T-helper 1 cell treated with Interleukin-12 subunit alpha and Interleukin-12 subunit beta and Interleukin-4 antibody, amounts not matched to agents 30 ng/mL and 1 ng/mL, for 36 hours (primary cell): Measurements from ENCODE around the gene SERPINC1. TPM values are rescaled to one million over a fixed set of nuclear protein-coding genes. Genes with fewer than 3 reads are reported as not detected.
"Not testable (repeated sequence)": the region's sequence is repeated elsewhere in the genome, so short reads cannot be mapped to it uniquely, and the experiment has no call there.

Source experiments
- intact Hi-C: fragments of 100-400 bp; cut with micrococcal nuclease; formaldehyde crosslinking; loops from one replicate; pipeline ENCODE4 v1.15.1; 2024
- total RNA-seq: library from RNA; stranded (reverse); gene quantifications from 2 replicates; pipeline ENCODE4 v1.2.3, GENCODE V29; 2022

SERPINC1 gene
- total RNA-seq, 1 donor from 2014 or later, result not detected

DNA sequence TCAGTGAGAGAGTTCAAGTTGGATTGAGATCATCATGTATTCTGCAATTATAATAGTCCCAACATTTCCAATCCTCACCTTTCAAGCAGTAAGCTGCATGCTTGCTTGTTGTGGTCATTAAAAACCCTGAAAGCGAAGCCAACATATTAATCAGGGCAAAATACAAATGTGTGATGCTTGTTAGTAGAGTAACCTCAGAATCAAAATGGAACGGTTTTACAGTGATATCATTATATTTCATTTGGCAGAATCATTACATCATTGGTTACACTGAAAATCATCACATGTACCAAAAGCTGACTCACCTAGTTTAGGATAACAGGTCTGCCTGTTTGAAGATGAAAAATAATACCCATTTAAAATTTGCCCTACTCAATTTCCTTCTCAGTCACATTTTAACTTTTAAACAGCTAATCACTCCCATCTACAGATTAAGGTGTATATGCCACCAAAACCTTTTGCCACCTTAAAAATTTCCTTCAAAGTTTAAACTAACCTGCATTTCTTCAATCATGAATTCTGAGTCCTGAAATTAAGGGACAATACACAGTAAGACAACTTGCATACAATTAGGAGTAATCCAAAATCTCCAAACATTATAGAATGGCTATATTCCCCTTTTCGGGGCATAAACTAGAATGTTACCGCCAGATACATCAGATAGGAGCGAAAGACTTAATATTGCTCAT is 52.8 kb downstream of the SERPINC1 start:
- intact Hi-C loops, result no loop called here

DNA sequence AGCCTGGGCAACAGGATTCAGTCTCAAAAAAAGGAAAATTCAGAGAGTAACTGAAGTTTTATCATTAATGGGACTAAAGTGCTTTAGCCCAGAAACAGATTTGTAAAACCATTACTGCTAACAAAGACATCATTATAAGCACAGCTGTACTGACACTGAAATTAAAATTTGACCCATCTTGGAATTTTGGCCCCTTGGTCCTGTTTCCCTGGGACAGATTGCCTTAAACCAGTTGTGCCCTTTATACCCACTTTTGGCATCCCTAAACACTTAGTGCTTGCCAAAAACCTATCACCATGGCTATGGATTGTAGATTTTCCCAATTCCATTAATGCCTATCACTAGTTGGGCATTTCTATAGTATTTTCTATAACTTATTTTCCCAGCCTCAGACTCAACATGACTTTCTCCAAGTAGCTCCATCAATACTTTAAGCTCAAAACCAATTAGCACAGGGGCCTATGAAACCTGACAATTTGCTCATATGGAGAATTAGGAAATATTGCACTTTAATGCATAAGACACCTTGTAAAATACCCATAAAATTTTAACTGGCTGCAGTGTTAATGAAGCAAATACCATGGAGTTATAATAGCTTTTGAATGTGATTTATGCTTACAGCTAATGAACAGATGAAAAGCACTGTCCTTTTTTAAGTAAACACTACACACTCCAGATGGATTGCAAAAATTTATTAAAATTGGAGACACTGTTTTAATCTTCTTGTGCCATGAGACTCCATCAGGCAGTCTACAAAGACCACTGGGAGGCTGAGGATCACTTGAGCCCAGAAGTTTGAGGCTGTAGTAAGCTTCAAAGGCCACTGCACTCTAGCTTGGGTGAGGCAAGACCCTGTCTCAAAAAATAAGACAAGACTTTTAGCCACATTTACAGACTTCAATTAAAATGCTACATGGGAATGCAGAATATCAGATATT is 53.6 kb downstream of the SERPINC1 start:
- intact Hi-C loops, result no loop called here

DNA sequence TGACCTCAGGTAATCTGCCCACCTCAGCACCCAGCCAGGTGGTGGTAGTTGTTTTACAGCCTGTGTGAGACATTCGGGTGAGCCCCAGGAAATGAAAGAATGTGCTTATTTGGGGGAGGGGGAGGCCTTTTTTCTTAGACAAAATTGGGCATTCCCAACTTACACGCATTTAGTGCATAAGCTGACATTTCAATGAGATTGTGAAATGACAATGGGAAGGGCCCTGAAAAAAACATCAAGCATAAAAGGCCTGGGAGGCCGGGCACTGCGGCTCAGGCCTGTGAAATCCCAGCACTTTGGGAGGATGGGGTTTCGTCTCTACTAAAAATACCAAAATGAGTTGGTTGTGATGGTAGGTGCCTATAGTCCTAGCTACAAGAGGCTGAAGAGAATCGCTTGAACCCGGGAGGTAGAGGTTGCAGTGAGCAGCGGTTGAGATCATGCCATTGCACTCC is 54.3 kb downstream of the SERPINC1 start:
- intact Hi-C loops, result no loop called here

DNA sequence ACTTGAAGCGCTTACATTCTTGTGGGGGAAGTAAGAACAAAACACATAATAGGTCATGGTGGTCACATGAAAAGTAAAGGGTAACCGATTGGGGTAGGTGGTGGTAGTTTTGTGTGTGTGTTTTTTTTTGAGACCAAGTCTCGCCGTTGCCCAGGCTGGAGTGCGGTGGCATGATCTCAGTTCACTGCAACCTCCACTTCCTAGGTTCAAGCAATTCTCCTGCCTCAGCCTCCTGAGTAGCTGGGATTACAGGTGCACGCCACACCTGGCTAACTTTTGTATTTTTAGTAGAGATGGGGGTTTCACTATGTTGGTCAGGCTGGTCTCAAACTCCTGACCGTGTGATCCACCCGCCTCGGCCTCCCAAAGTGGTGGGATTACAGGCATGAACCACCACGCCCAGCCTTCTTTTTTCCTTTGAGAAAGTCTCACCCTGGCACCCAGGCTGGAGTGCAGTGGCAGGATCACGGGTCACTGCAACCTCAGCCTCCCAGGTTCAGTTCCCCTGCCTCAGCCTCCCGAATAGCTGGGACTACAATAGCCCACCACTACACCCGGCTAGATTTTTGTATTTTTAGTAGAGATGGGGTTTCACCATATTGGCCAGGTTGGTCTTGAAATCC is 54.9 kb downstream of the SERPINC1 start:
- intact Hi-C loops, result not testable (repeated sequence)

DNA sequence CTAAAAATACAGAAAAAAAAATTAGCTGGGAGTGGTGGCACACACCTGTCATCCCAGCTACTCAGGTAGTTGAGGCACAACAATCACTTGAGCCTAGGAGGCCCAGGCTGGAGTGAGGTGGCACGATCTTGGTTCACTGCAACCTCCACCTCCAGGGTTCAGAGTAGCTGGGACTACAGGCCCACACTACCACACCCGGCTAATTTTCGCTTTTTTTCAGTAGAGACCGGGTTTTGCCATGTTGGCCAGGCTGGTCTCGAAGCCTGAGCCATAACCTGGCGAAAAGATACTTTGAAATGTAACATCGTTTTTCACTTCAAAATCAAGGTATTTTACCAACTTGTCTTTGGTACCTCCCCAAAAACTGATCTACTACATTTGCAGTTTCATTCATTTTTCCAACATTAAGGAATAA is 55.4 kb downstream of the SERPINC1 start:
- intact Hi-C loops, result no loop called here

DNA sequence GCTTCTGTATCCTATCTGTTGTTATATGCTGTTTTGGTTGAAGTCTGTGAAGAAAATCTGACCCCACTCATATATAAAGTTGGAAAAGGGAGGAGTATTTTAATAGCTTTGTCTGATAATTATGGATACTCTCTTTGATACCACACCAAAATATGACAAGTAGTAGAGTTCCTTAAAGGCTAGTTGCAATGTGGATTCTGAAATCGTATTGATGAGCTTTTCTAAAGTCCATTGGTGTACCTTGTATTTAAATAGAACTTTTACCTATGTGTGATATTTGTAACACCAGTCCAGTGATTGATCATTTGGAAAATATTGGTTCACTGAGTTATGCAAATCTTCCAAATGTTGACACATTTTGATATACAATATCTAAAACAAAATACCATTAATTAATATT is 57.1 kb downstream of the SERPINC1 start:
- intact Hi-C loops, result no loop called here

DNA sequence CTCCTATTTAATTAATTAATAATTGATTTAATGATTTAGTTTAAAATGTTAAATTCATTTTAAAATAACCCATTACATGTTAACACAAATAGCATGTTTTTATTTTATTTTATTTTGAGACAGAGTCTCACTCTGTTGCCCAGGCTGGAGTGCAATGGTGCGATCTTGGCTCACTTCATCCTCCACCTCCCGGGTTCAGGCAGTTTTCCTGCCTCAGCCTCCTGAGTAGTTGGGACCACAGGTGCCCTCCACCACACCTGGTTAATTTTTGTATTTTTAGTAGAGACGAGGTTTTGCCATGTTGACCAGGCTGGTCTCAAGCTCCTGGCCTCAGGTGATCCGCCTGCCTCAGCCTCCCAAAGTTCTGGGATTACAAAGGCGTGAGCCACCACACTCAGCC is 57.6 kb downstream of the SERPINC1 start:
- intact Hi-C loops, result not testable (repeated sequence)

DNA sequence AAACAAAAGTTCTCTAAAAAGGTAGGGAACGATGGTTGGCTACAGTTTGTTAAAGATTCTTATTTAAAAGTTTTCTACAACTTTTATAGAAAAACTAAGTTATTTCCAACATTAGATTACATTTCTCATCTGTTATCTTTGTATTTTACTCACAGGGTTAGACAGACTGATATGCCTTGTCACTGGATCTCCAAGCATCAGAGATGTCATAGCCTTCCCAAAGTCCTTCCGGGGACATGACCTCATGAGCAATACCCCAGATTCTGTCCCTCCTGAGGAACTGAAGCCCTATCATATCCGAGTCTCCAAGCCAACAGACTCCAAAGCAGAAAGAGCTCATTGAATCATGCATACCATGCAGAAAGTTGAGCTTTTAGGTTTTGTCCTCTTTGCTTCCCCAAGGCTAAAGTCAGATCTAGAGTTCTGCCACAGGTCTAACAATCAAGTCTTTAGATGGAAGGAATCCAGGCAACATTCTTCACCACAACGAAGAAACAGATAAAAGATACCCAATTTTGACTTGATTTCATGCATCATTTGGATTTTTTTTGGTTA is 59.7 kb downstream of the SERPINC1 start:
- intact Hi-C loops, result loop anchor here (1.0 kb wide), 1 partner anchor 8 kb away; no protein-coding TSS in a partner anchor

DNA sequence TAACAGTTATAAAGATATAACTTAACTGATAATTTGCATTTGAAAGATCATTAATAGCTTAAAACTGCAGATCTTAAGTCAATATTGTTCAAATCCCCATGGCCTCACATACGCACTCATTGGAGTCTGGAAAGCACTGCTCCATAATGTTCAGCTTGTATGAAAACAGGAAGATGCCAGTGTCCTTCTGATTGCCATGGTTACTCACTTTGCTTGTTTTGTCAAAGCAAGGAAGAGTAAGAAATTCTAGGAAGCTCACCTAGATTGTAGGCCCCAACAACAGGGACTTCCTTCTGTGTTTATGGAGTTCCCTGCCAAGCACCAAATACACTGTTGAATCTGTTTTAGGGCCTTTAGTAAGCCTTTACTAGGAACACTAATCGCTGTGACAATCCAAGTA is 60.2 kb downstream of the SERPINC1 start:
- intact Hi-C loops, result loop anchor here (1.0 kb wide), 1 partner anchor 8 kb away; no protein-coding TSS in a partner anchor

DNA sequence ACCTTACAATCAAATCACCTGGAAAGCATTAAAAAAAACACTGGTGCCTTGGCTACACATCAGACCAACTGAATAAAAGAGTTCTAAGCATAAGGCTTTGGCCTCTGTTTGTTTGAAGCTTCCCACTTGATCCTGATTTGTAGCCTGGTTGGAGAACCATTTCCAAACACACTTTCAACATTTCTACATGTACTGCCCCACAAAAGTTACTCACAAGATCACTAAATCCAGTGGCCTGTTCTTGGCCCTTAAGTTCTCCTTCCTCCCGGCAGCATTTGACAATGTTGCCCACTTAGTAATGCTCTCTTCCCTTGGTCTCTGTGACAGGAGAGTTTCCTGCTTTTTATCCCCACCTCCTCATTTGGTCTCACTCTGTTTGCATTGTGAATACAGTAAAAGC is 61.1 kb downstream of the SERPINC1 start:
- intact Hi-C loops, result no loop called here

Other genes starting within 250 kb of the SERPINC1 start
- gene ANKRD45, start 247.5 kb downstream of the SERPINC1 start, total RNA-seq, result not detected in 2 replicates
- 23.0 and 23.4 TPM in 2 replicates for gene KLHL20, start 202.3 kb downstream of the SERPINC1 start, total RNA-seq
- gene DARS2, start 92.7 kb downstream of the SERPINC1 start, total RNA-seq, result 23.7 and 26.3 TPM in 2 replicates
- gene CENPL, start 92.4 kb downstream of the SERPINC1 start, total RNA-seq, result 25.9 and 28.8 TPM in 2 replicates
- gene GAS5, start 49.3 kb downstream of the SERPINC1 start, total RNA-seq, result 310 and 335 TPM in 2 replicates
- 10.8 and 11.1 TPM in 2 replicates for gene ZBTB37, start 48.9 kb downstream of the SERPINC1 start, total RNA-seq
- 37.8 and 37.9 TPM in 2 replicates for gene RC3H1, start 105.0 kb upstream of the SERPINC1 start, total RNA-seq
- gene RABGAP1L, start 242.2 kb upstream of the SERPINC1 start, total RNA-seq, result 67.7 and 69.4 TPM in 2 replicates